Ovary (tissue), 9 donors: Measurements from ENCODE around the gene BSX. TPM values are rescaled to one million over a fixed set of nuclear protein-coding genes. Genes with fewer than 3 reads are reported as not detected.

Experiments used
- DNase-seq, 5 donors: peaks; one replicate each; pipeline ENCODE4 v3.0.0-alpha.2; 2019 to 2020
- H3K27ac ChIP-seq, 2 donors: fragments of 200-600 bp; one replicate each; pipeline versions ENCODE4 v1.5.1 to v1.8.0; 2019 to 2022
- H3K27me3 ChIP-seq: fragments of 200-600 bp; one replicate; pipeline ENCODE4 v1.8.0; 2022
- H3K36me3 ChIP-seq: fragments of 200-600 bp; sonication (generic); one replicate; pipeline ENCODE4 v1.5.1; 2019
- H3K4me1 ChIP-seq: one replicate; pipeline ENCODE4 v1.8.1; 2013; ENCODE audit warnings: mild to moderate bottlenecking, moderate library complexity; ENCODE audit not compliant: insufficient read depth
- H3K4me3 ChIP-seq: fragments of 200-600 bp; sonication (generic); one replicate; pipeline ENCODE4 v1.5.1; 2017
- H3K9me3 ChIP-seq, 2 donors: fragments of 200-600 bp in 1 of 2; sonication (generic) in 1 of 2; one replicate each; pipeline versions ENCODE4 v1.5.1 to v1.8.1; 2013 to 2019; ENCODE audit warnings: mild to moderate bottlenecking in 1 of 2, moderate library complexity in 1 of 2
- CTCF ChIP-seq, 3 donors: fragments of 450-650 bp in 2 of 3; fragments of 200-600 bp in 1 of 3; IDR thresholded peaks; one replicate each; pipeline versions ENCODE4 v1.5.1 to v1.8.0; 2016 to 2022; ENCODE audit warnings: antibody characterized with exemption in 3 of 3, mild to moderate bottlenecking in 1 of 3
- EP300 ChIP-seq: sonication (generic); formaldehyde crosslinking; IDR thresholded peaks from one replicate; pipeline ENCODE4 v1.6.1; 2017; ENCODE audit warnings: antibody characterized with exemption
- POLR2A ChIP-seq: fragments of 450-650 bp; IDR thresholded peaks from one replicate; pipeline ENCODE4 v1.6.1; 2017; ENCODE audit warnings: antibody characterized with exemption, mild to moderate bottlenecking, moderate library complexity
- WGBS, 3 donors: extraction: QIAGEN DNeasy Blood & Tissue Kit in 1 of 3; methylation state at CpG; one replicate each; pipeline versions ENCODE4 v1.1.5 to v1.1.7; 2013 to 2017; 5-methylcytosine and 5-hydroxymethylcytosine counted together
- intact Hi-C, 4 donors: fragments of 100-400 bp; cut with DNase I; formaldehyde crosslinking; loops; one replicate each; pipeline versions ENCODE4 v1.11.0 to v1.15.1; 2022 to 2023
- polyA plus RNA-seq, 2 donors: library from polyadenylated mRNA; stranded (reverse); fragments of 200-250 nt in 1 of 2; fragments of 350-450 nt in 1 of 2; fragmentation: Illumina TruSeq in 1 of 2; extraction: RNeasy Lipid Tissue Mini Kit (QIAGEN cat#74804) in 1 of 2; gene quantifications; one replicate each; pipeline ENCODE4 v1.2.3, GENCODE V29; 2013 to 2014
- total RNA-seq, 7 donors: library from RNA; depleted of rRNA in 2 of 7; stranded (reverse); fragments of >200 nt in 2 of 7; fragmentation: NEBNext Ultra II Directional in 3 of 7; extraction: Animal tissue kit (Norgen Biotek cat#: 25700) in 3 of 7; gene quantifications; one replicate each; pipeline versions ENCODE4 v1.1.0 to v1.2.4, GENCODE V29; 2016 to 2023
- donor health status: DM: no; HTN: no; CAD: no; lungs with moderate emphysema.
- donor health status: DM: no; HTN: no; CAD: no.
- donor health status: Bipolar disorder and iron deficiency.
- donor health status: DM: yes; HTN: yes; CAD: no.
- donor health status: DM: no; HTN: no; CAD: no.
- donor health status: DM: yes; HTN: yes; CAD: no.

Gene BSX
- total and polyA plus RNA-seq, 9 donors: not detected

DNA sequence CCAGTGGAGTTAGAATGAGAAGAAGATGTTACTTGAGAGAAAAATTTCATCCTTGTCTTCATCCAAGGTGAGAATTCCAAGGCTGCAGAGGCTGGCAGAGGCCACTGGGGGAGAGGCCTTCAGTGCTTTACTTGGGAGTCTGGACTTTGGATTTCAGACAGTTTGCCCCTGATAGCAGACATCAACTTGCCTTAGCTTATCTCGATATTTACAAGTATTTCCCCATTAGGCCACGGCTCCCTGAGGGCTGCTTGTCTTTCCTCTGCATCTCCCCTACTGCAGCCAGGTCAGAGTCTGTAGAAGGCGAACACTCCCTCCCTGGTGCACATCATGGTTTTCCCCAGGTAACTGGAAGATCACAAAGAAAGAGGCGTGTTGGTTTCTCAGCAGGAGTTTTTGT, 29.9 kb upstream of the BSX start:
- H3K9me3 ChIP-seq: no peaks in the 10 kb centered on the region
- H3K36me3 ChIP-seq: no peaks in the 10 kb centered on the region
- WGBS, 3 donors: 51 to 54% (median 53%) methylated on average over 4 of the region's 4 CpGs
- DNase-seq: no peak
- intact Hi-C loops: no loop called here
- no peaks in the 10 kb centered on the region for H3K27me3 ChIP-seq
- H3K4me3 ChIP-seq: no peak overlapping the region
- TF ChIP-seq POLR2A (no peak), CTCF (IDR thresholded peaks at IDR 0.05) (no peak)
- no peaks in the 10 kb centered on the region for H3K4me1 ChIP-seq
- no peak overlapping the region for H3K27ac ChIP-seq

- H3K9me3 ChIP-seq: no peaks in the 10 kb centered on the region
- DNase-seq: no peak
- no peaks in the 10 kb centered on the region for H3K4me1 ChIP-seq
- H3K27me3 ChIP-seq: no peaks in the 10 kb centered on the region
- 78 to 87% (median 84%) methylated on average over 5 of the region's 5 CpGs for WGBS, 3 donors
- no peak overlapping the region for H3K4me3 ChIP-seq
- TF ChIP-seq CTCF (IDR thresholded peaks at IDR 0.05): no peak
- TF ChIP-seq POLR2A: no peak
- no peak for TF ChIP-seq EP300
- intact Hi-C loops: no loop called here
- H3K27ac ChIP-seq: no peak overlapping the region
- no peaks in the 10 kb centered on the region for H3K36me3 ChIP-seq
Observed at GRCh38 chr11:123006860-123007542, 25.4 kb upstream of the BSX start.

DNA sequence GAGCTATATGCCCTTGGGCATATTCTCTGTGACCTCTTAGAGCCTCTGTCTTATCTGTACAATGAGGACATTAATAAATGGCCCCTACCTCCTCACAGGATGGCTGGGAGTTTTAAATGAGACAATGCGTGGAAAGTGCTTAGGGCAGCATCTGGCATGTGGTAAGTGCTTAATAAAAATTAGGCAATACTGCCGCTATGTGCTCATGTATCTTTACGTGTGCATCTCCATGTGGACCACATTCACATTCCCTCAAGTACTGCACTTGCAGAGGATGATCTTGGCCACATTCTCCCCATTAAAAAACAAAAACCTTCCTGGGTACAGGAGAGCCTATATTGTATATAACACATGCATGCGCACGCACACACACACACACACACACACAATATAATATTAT, 19.1 kb upstream of the BSX start:
- no peaks in the 10 kb centered on the region for H3K4me1 ChIP-seq
- no peak overlapping the region for H3K4me3 ChIP-seq
- H3K27me3 ChIP-seq: no peaks in the 10 kb centered on the region
- intact Hi-C loops: no loop called here
- no peak for DNase-seq
- WGBS, 3 donors: 69 to 85% (median 74%) methylated on average over 5 of the region's 5 CpGs
- no peaks in the 10 kb centered on the region for H3K9me3 ChIP-seq
- no peak overlapping the region for H3K27ac ChIP-seq
- TF ChIP-seq POLR2A: no peak
- no peak for TF ChIP-seq EP300
- no peak for TF ChIP-seq CTCF (IDR thresholded peaks at IDR 0.05)
- H3K36me3 ChIP-seq: no peaks in the 10 kb centered on the region

GRCh38 chr11:122998727-122999366, 17.2 kb upstream of the BSX start:
- TF ChIP-seq POLR2A (no peak), EP300 (no peak), CTCF (IDR thresholded peaks at IDR 0.05) (no peak)
- Histone ChIP-seq H3K27me3 (no peaks in the 10 kb centered on the region), H3K27ac (no peak overlapping the region), H3K36me3 (no peaks in the 10 kb centered on the region), H3K4me1 (no peaks in the 10 kb centered on the region), H3K4me3 (no peak overlapping the region), H3K9me3 (no peaks in the 10 kb centered on the region)
- WGBS, 3 donors: 28 to 33% (median 31%) methylated on average over 14 of the region's 14 CpGs
- no peak for DNase-seq
- intact Hi-C loops: no loop called here
